Vagina (tissue), 2 donors: ENCODE measurements around the gene DENND1C. TPM values are rescaled to one million over a fixed set of nuclear protein-coding genes. Genes with fewer than 3 reads are reported as not detected.

Experiments
- DNase-seq, 2 donors: peaks; one replicate each; pipeline ENCODE4 v3.0.0-alpha.2; 2017; ENCODE audit errors: extremely low spot score in 2 of 2
- H3K27ac ChIP-seq: fragments of 200-600 bp; sonication (generic); one replicate; pipeline ENCODE4 v1.5.1; 2019
- H3K27me3 ChIP-seq: fragments of 200-600 bp; sonication (generic); one replicate; pipeline ENCODE4 v1.5.1; 2019
- H3K36me3 ChIP-seq, 2 donors: fragments of 200-600 bp; sonication (generic); one replicate each; pipeline ENCODE4 v1.5.1; 2017 to 2019
- H3K4me1 ChIP-seq: fragments of 200-600 bp; sonication (generic); one replicate; pipeline ENCODE4 v1.5.1; 2019
- H3K4me3 ChIP-seq, 2 donors: fragments of 200-600 bp; sonication (generic); 1 replicate in 1 of 2; 2 replicates in 1 of 2; pipeline ENCODE4 v1.5.1; 2016 to 2019
- H3K9me3 ChIP-seq: fragments of 200-600 bp; sonication (generic); one replicate; pipeline ENCODE4 v1.5.1; 2019
- CTCF ChIP-seq, 3 experiments: fragments of 450-650 bp in 2 of 3; fragments of 200-600 bp in 1 of 3; sonication (generic) in 1 of 3; IDR thresholded peaks; one replicate each; pipeline ENCODE4 v1.5.1; 2017 to 2019; ENCODE audit warnings: antibody characterized with exemption in 3 of 3, mild to moderate bottlenecking in 2 of 3, moderate library complexity in 2 of 3
- POLR2A ChIP-seq, 2 donors: fragments of 450-650 bp; IDR thresholded peaks; one replicate each; pipeline ENCODE4 v1.6.1; 2017; ENCODE audit warnings: antibody characterized with exemption in 2 of 2, mild to moderate bottlenecking in 2 of 2, moderate library complexity in 2 of 2
- POLR2AphosphoS5 ChIP-seq, 2 donors: sonication (generic); formaldehyde crosslinking; IDR thresholded peaks; one replicate each; pipeline ENCODE4 v1.9.0; 2017; ENCODE audit warnings: antibody characterized with exemption in 2 of 2, mild to moderate bottlenecking in 2 of 2, low read depth in 1 of 2; ENCODE audit not compliant: insufficient read depth in 1 of 2
- intact Hi-C: fragments of 100-400 bp; cut with DNase I; formaldehyde crosslinking; loops from one replicate; pipeline ENCODE4 v1.15.1; 2023
- total RNA-seq: library from RNA; depleted of rRNA; stranded (reverse); fragments of >200 nt; gene quantifications from one replicate; pipeline ENCODE4 v1.2.3, GENCODE V29; 2016

The DENND1C gene
- total RNA-seq, 1 donor from 2014 or later: 2.9 TPM

GRCh38 chr19:6491802-6492592 is 10.4 kb upstream of the DENND1C start:
- no peak for TF ChIP-seq POLR2AphosphoS5 (IDR thresholded peaks at IDR 0.05; ENCODE audit: insufficient read depth in 1 of 2, low read depth in 1 of 2)
- no peak for TF ChIP-seq POLR2A (IDR thresholded peaks at IDR 0.05)
- TF ChIP-seq CTCF (IDR thresholded peaks at IDR 0.05): no peak
- Histone ChIP-seq H3K4me3 (no peak overlapping the region), H3K27me3 (no peaks in the 10 kb centered on the region), H3K36me3 (no peaks in the 10 kb centered on the region), H3K27ac (no peak overlapping the region), H3K4me1 (no peaks in the 10 kb centered on the region), H3K9me3 (no peaks in the 10 kb centered on the region)
- DNase-seq: no peak
- intact Hi-C loops: no loop called here

GRCh38 chr19:6490134-6490533 is 8.5 kb upstream of the DENND1C start:
- no peak overlapping the region for H3K27ac ChIP-seq
- H3K4me3 ChIP-seq: no peak overlapping the region
- intact Hi-C loops: no loop called here

GRCh38 chr19:6489278-6490061 is 7.9 kb upstream of the DENND1C start:
- no peaks in the 10 kb centered on the region for H3K36me3 ChIP-seq
- H3K27ac ChIP-seq: no peak overlapping the region
- no peak for TF ChIP-seq POLR2A (IDR thresholded peaks at IDR 0.05)
- no peak for TF ChIP-seq CTCF (IDR thresholded peaks at IDR 0.05)
- no peak for TF ChIP-seq POLR2AphosphoS5 (IDR thresholded peaks at IDR 0.05; ENCODE audit: insufficient read depth in 1 of 2, low read depth in 1 of 2)
- H3K4me3 ChIP-seq: no peak overlapping the region
- intact Hi-C loops: no loop called here
- H3K9me3 ChIP-seq: no peaks in the 10 kb centered on the region
- H3K4me1 ChIP-seq: no peaks in the 10 kb centered on the region
- H3K27me3 ChIP-seq: no peaks in the 10 kb centered on the region
- DNase-seq: no peak

More at GRCh38 chr19:6490134-6490533, 8.5 kb upstream of the DENND1C start:
- H3K9me3 ChIP-seq: no peaks in the 10 kb centered on the region
- H3K36me3 ChIP-seq: no peaks in the 10 kb centered on the region
- H3K4me1 ChIP-seq: no peaks in the 10 kb centered on the region
- no peaks in the 10 kb centered on the region for H3K27me3 ChIP-seq
- no peak for DNase-seq
- TF ChIP-seq POLR2A (IDR thresholded peaks at IDR 0.05): no peak

GRCh38 chr19:6484831-6485230 is 3.2 kb upstream of the DENND1C start:
- Histone ChIP-seq H3K4me3 (no peak overlapping the region), H3K9me3 (no peaks in the 10 kb centered on the region), H3K36me3 (no peaks in the 10 kb centered on the region), H3K27me3 (no peaks in the 10 kb centered on the region), H3K27ac (no peak overlapping the region), H3K4me1 (no peaks in the 10 kb centered on the region)
- intact Hi-C loops: no loop called here
- TF ChIP-seq CTCF (IDR thresholded peaks at IDR 0.05) (no peak), POLR2AphosphoS5 (IDR thresholded peaks at IDR 0.05; ENCODE audit: insufficient read depth in 1 of 2, low read depth in 1 of 2) (no peak), POLR2A (IDR thresholded peaks at IDR 0.05) (no peak)
- DNase-seq: no peak

GRCh38 chr19:6484230-6484629 is 2.6 kb upstream of the DENND1C start:
- H3K4me3 ChIP-seq: no peak overlapping the region
- TF ChIP-seq POLR2A (IDR thresholded peaks at IDR 0.05): no peak
- no peak for TF ChIP-seq POLR2AphosphoS5 (IDR thresholded peaks at IDR 0.05; ENCODE audit: insufficient read depth in 1 of 2, low read depth in 1 of 2)
- no peak for TF ChIP-seq CTCF (IDR thresholded peaks at IDR 0.05)
- H3K27ac ChIP-seq: no peak overlapping the region
- no peaks in the 10 kb centered on the region for H3K4me1 ChIP-seq
- no peaks in the 10 kb centered on the region for H3K36me3 ChIP-seq
- no peaks in the 10 kb centered on the region for H3K27me3 ChIP-seq
- no peaks in the 10 kb centered on the region for H3K9me3 ChIP-seq
- intact Hi-C loops: no loop called here
- DNase-seq: no peak
